Psoas muscle (tissue), 8 donors: ENCODE results near the gene CENPX. TPM values are rescaled to one million over a fixed set of nuclear protein-coding genes. Genes with fewer than 3 reads are reported as not detected.

Experiments
- ATAC-seq, 4 donors: fragments of 200-7000 bp; cut with Tn5 transposase; one replicate each; pipeline ENCODE4 v1.9.1; 2020; ENCODE audit warnings: moderate library complexity in 3 of 4, mild to moderate bottlenecking in 2 of 4
- DNase-seq, 2 donors: peaks; one replicate each; pipeline ENCODE4 v3.0.0-alpha.2; 2020
- H3K27ac ChIP-seq: fragments of 200-600 bp; one replicate; pipeline ENCODE4 v1.8.0; 2022
- H3K27me3 ChIP-seq, 3 donors: fragments of 200-600 bp in 1 of 3; one replicate each; pipeline versions ENCODE4 v1.6.1 to v1.8.0; 2013 to 2022; ENCODE audit warnings: low read length in 2 of 3, mild to moderate bottlenecking in 2 of 3, moderate library complexity in 1 of 3; ENCODE audit not compliant: insufficient read depth in 3 of 3
- H3K36me3 ChIP-seq, 2 donors: fragments of 200-600 bp in 1 of 2; one replicate each; pipeline versions ENCODE4 v1.6.1 to v1.8.0; 2013 to 2022; ENCODE audit warnings: low read depth in 1 of 2, mild to moderate bottlenecking in 1 of 2, moderate library complexity in 1 of 2; ENCODE audit not compliant: insufficient read depth in 1 of 2
- H3K4me1 ChIP-seq: fragments of 200-600 bp; one replicate; pipeline ENCODE4 v1.8.0; 2022
- H3K4me3 ChIP-seq: fragments of 200-600 bp; one replicate; pipeline ENCODE4 v1.8.0; 2022; ENCODE audit warnings: mild to moderate bottlenecking
- H3K9me3 ChIP-seq: fragments of 200-600 bp; one replicate; pipeline ENCODE4 v1.8.0; 2022
- CTCF ChIP-seq: fragments of 200-600 bp; IDR thresholded peaks from one replicate; pipeline ENCODE4 v1.8.0; 2022; ENCODE audit warnings: antibody characterized with exemption
- WGBS, 3 donors: extraction: QIAGEN DNeasy Blood & Tissue Kit; methylation state at CpG; one replicate each; pipeline versions ENCODE4 v1.1.6 to v1.1.7; 2013; 5-methylcytosine and 5-hydroxymethylcytosine counted together
- intact Hi-C, 2 donors: fragments of 100-400 bp; cut with DNase I; formaldehyde crosslinking; loops; one replicate each; pipeline versions ENCODE4 v1.11.0 to v1.14.2; 2022
- long read RNA-seq, 2 donors: library from polyadenylated mRNA; unstranded; transcript quantifications; one replicate each; pipeline ENCODE4 v2.0.0, GENCODE V29; 2021
- polyA plus RNA-seq, 3 donors: library from polyadenylated mRNA; stranded (reverse); fragments of 200-250 nt; gene quantifications; one replicate each; pipeline ENCODE4 v1.2.3, GENCODE V29; 2013
- total RNA-seq, 4 donors: library from RNA; stranded (reverse); fragmentation: NEBNext Ultra II Directional in 2 of 4; extraction: Animal tissue kit (Norgen Biotek cat#: 25700) in 2 of 4; gene quantifications; one replicate each; pipeline versions ENCODE4 v1.2.1 to v1.2.4, GENCODE V29; 2021 to 2023
- donor health status: healthy with polysubstance abuse.
- donor health status: DM: no; HTN: no; CAD: no; lungs with moderate emphysema.
- donor health status: Bipolar disorder and iron deficiency.
- donor health status: healthy.
- donor health status: DM: yes; HTN: yes; CAD: no.
- donor health status: DM: no; HTN: no; CAD: no.
- donor health status: DM: no; HTN: no; CAD: no.
- donor health status: DM: yes; HTN: yes; CAD: no.

CENPX gene
- 10 to 100 TPM; 15.9 to 24.6 (median 19.7) TPM for total RNA-seq
- polyA plus RNA-seq, result 10 to 100 TPM; 53.8 to 79.4 (median 64.4) TPM
- long read RNA-seq, donor 1, transcript CENPX-201 (4 exons, 751 nt), result major isoform, 9 of 13 reads
- long read RNA-seq, donor 1, partial matches to known transcripts, result 1 of 13 reads
- long read RNA-seq, donor 1, other reads (novel, unspliced or antisense), result 1 of 13 reads
- long read RNA-seq, donor 2, transcript CENPX-202 (5 exons, 805 nt), result major isoform, 15 of 35 reads
- long read RNA-seq, donor 2, transcript CENPX-201 (4 exons, 751 nt), result minor isoform, 13 of 35 reads
- long read RNA-seq, donor 2, partial matches to known transcripts, result 3 of 35 reads
- long read RNA-seq, donor 2, other reads (novel, unspliced or antisense), result 1 of 35 reads

DNA sequence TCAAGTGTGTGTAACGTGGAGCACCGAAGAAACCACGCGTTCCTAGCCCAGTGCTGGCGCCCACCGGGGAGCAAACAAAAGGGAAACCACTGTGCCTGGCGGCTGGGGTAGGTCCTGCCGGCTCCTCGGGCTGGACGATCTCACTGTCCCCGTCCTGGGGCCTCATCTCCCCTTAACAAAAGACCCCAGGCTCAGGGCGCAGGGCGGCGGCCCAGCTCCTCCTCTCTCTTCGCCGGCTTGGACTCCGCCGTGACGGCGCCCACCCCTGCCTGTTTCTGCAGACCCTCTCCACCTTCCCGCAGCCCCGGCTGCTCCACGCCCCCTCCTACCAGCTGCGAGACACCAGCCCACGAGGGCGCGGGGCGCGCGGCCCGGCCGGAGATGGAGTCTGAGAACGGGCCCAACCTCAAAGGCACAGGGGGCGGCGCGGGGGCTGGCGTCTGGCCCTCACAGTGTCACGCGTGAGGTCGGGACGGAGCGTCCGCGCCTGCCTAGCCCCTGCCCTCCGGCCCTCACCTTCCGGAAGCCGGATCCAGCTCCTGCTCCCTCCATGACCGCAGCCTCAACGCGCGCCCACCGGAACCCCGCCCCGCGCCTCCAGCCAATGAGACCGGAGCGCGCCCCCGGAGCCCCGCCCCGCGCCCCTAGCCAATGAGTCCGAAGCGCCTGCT, at the start of gene CENPX:
Gene CENPX (minus strand): TSS at position 569 of the 671 bp plus-strand sequence. CDS start 17 bp downstream, at position 552.
- ATAC-seq (no peak), DNase-seq (no peak)
- intact Hi-C loops, result no loop called here
- TF ChIP-seq CTCF, result no peak
- Histone ChIP-seq H3K36me3 (peaks cover 0 to 2% of the 10 kb centered on the region in 2 donors), H3K4me3 (peak within 1 kb of the TSS; percentile 91), H3K4me1 (peaks cover 46% of the 10 kb centered on the region), H3K27ac (peak within 1 kb of the TSS; percentile 78), H3K27me3 (no peaks in the 10 kb centered on the region), H3K9me3 (no peaks in the 10 kb centered on the region)
- WGBS, 3 donors, result 1% methylated on average over 34 to 64 of the region's 64 CpGs

DNA sequence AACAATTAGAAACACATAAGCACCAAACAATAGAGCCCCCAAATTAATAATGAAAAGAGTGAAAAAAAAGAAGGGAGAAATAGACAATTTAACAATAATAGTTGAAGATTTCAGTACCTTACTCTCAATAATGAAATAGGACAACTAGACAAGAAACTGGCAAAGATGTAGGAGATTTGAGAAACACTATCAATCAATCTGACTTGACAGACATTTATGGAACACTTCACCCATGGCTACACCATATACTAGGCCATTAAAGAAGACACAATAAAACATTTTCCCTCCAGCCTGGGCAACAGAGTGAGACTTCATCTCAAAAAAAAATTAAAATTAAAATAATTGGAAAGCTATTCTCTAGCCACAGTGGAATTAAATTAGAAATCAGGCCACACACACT, 47.9 kb upstream of the CENPX start:
- no peaks in the 10 kb centered on the region for H3K4me1 ChIP-seq
- H3K9me3 ChIP-seq, result no peaks in the 10 kb centered on the region
- DNase-seq (no peak), ATAC-seq (no peak)
- H3K36me3 ChIP-seq, result no peaks in the 10 kb centered on the region
- no peak overlapping the region for H3K27ac ChIP-seq
- H3K4me3 ChIP-seq, result no peak overlapping the region
- no peak for TF ChIP-seq CTCF
- H3K27me3 ChIP-seq, result no peaks in the 10 kb centered on the region
- intact Hi-C loops, result no loop called here

- H3K4me3 ChIP-seq, result peak within 1 kb of the TSS; percentile 98
- H3K9me3 ChIP-seq, result no peaks in the 10 kb centered on the region
- peaks cover 7 to 34% of the 10 kb centered on the region in 2 donors for H3K36me3 ChIP-seq
- DNase-seq (peak; percentile 73 to 84), ATAC-seq (peak; percentile 86 to 94 (median 90))
- peak within 1 kb of the TSS; percentile 94 for H3K27ac ChIP-seq
- intact Hi-C loops, result loop anchor here in 1 of 2 donors (1.0 to 2.0 kb wide), 2 partner anchors 12 to 31 kb away; no protein-coding TSS in a partner anchor
- H3K27me3 ChIP-seq, result no peaks in the 10 kb centered on the region
- TF ChIP-seq CTCF, result no peak
- peaks cover 9% of the 10 kb centered on the region for H3K4me1 ChIP-seq
- 6 to 8% (median 7%) methylated on average over 62 to 88 of the region's 88 CpGs for WGBS, 3 donors
Observed at GRCh38 chr17:82065638-82066303, 43.1 kb upstream of the CENPX start, which contains the start of gene DUS1L. DUS1L (minus strand) TSS chr17:82065804; CDS start chr17:82065059, 745 bp downstream.

DNA sequence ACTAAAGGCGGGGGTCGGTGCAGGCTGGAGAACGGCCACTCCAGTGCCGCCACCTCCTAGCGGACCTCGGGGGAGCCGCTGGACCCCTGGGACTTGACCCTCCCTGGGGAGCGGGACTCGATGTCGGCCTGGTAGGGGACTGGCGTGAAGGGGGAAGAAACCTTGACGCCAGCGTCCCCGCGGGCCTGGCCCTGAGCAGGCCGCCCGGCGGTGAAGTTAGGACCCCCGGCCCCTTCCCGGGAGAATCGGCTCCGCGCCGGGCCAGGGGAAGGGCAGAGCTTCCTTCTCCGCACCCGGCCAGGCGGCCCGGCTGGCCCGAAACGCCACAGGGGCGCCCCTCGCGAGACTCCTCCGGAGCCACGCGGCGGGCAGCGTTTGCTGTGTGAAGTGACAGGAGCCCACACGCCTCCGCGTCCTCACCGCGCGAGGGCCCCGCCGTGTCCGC, 42.5 kb upstream of the CENPX start:
- Histone ChIP-seq H3K4me3 (peak overlapping the region; percentile 98), H3K4me1 (peaks cover 9% of the 10 kb centered on the region), H3K27me3 (no peaks in the 10 kb centered on the region), H3K27ac (peak overlapping the region; percentile 82), H3K36me3 (peaks cover 10 to 40% of the 10 kb centered on the region in 2 donors), H3K9me3 (no peaks in the 10 kb centered on the region)
- DNase-seq, result peak in 1 of 2 donors; percentile 62
- ATAC-seq, result peak; percentile 8 to 23 (median 14)
- WGBS, 3 donors, result 0 to 1% (median 1%) methylated on average over 14 to 47 of the region's 47 CpGs
- TF ChIP-seq CTCF, result no peak
- intact Hi-C loops, result loop anchor here in 1 of 2 donors (1.0 kb wide), 1 partner anchor 12 kb away; no protein-coding TSS in a partner anchor
